GM21576 (cell line): ENCODE results near the gene PDK2.

Experiments used
- ATAC-seq: cut with Tn5 transposase; IDR thresholded peaks from one replicate; pipeline ENCODE4 v1.9.1; 2021; ENCODE audit warnings: mild to moderate bottlenecking, moderate library complexity; ENCODE audit not compliant: unreplicated experiment

PDK2 gene

DNA sequence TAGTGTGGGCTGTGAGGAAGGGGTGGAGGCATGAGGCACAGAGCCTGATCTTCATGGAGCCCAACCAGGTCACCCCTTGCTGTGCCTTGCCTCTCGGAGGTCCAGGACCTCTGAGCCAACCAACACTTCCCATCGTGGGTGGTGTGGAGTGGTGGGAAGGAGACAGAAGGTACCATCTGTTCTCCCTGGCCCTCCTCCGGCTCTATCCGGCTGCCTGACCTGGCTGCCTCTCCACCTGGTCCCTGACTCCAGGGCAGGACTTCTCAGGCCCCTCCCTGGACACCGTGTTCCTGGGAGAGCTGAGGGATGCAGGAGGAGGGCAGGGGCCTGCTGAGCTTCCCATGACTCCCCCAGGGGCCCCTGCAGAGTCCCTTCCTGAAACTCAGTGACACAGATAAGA, 3.9 kb downstream of the PDK2 start:
- ATAC-seq: no peak

DNA sequence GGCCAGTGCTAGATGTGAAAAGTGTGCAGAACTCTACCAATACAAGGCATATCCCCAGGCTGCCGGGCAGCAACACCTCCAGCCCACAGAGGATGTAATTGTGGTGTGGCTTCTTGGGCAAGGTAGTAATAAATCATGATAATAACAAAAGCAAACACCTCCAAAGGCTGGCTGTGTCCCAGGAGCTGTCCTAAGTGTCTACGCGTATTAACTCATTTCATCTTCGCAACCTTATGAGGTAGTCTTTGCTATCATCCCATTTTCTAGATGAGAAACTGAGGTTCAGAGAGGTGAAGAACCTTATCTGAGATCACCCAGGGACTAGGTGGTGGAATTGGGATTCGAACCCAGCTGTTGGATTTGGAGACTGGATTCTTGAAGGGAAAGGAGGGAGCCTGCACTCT, 5.3 kb downstream of the PDK2 start:
- no peak for ATAC-seq

DNA sequence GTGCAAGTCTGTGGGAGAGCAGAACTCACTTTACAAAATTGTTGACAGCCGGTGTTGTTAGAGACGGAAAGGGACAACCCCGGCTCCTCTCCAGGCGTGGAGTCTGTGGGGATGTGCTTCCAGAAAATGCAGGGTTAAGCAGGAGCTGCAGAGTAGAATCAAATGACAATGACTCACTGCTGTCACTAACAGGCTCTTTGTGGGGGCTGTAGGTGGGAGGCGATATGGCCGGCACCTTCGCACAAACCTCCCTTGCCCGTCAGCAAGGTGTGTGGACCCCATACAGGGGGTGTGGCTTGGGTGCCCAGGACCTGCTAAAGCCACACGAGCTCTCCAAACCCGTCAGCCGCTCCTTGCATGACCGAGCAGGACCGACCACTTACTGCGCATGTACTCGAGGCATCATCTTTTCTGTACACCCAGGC, 5.8 kb downstream of the PDK2 start:
- no peak for ATAC-seq

DNA sequence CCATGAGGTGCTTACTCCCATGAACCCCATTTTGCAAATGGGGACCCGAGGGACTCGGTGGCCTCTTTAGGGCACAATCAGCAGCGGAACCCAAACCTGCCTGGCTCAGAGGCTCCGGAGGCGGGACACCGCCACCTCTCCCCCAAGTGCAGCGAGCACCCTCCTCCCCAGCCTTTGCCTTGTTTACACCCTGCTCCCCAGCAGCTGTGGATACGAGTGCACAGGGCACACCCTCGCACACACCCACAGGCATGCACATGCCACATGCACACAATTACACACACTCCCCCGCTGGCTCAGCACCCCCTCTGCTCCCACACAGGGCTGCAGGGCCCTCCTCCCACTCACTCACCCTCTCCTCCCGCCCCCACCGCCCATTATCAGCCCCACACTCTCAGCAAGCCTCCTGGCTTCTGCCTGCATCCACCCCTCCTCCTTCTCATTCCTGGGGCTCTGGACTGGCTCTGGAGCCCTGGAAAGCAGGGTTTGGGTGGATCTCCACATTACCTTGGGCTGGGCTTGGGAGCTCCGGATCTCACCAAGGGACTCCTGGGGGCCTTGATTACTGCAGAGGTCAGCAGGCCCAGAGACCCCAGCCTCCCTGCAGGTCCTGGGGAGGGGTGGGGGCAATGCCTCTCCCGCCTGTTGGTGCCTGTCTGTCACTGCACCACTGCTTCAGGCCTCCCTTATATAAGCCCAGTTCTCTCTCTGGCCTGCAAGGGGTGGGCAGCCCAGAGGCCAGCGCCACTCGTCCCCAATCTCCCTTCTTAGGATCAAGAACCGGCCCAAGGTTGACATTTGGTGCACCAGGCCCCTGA, 6.4 kb downstream of the PDK2 start:
- no peak for ATAC-seq

DNA sequence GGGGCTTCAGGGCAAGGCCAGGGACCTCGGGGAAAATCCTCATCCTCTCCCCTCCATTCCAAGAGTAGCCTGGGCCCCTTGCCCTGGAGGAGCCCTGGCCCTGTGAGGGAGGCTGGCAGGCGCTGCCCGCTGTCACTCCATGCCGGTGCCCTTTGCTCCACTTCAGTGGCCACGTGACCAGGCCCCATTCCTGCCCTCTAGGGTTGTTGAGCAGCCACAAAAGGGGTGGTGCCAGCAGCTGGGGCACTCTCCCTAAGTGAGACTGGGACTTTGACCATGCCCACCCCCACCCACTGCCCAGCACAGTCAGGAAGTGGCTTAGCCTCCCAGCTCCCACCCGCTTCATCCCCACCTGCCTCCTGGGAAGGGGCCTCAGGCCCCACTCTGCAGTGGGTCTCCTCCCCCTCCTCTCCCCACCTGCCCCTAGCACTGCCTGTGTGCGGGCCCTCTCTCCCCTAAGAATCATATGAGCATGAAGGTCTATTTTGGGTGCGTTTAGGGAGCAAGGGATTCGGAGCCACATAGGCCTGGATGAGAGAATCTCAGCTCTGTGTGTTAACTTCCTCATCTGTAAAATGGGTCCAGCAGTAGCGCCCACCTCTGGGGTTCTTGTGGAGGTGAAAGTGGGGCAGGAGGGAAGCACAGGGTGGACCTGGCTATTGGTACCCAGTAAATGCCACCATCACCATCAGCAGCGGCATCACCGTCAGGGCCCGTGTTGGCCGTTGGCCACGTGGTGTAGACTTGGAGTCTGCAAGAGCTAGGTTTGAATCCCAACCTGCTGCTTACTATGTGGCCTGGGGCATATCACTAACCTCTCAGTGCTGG, 7.2 kb downstream of the PDK2 start:
- no peak for ATAC-seq

DNA sequence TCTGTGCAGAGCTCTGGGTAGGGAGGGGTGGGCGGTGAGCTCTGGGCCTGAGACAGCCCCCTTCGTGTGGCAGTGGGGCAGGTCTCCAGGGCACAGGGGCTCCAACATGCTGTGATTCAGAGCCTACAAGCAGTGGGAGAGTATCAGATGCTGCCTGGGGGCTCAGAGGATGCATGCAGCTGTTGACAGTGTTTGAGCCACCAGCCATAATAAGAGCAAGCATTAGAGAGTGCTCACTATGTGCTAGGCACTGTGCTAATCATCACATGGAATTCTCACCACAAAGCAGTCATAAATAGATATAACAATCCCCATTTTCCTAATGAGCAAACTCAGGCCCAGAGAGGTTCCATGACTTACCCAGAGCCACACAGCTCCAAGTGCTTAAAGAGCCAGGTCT, 8.1 kb downstream of the PDK2 start:
- no peak for ATAC-seq

DNA sequence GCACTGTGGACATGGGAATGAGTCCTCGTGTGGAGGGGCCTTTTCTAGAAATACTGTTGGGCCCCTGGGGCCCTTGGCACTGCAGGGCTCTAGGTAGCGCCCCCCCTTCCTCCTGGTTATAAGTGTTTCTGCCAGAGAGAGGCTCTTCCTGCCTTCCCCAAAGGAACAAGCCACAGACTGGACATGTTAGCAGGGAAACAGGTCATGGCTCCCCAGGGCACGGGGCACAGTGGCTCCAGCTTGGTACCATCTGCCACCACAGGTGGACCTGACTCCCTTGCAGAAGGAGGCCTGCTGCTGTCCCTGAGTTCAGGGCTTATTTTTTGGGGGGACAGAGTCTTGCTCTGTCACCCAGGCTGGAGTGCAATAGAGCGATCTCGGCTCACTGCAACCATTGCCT, 8.8 kb downstream of the PDK2 start:
- no peak for ATAC-seq

DNA sequence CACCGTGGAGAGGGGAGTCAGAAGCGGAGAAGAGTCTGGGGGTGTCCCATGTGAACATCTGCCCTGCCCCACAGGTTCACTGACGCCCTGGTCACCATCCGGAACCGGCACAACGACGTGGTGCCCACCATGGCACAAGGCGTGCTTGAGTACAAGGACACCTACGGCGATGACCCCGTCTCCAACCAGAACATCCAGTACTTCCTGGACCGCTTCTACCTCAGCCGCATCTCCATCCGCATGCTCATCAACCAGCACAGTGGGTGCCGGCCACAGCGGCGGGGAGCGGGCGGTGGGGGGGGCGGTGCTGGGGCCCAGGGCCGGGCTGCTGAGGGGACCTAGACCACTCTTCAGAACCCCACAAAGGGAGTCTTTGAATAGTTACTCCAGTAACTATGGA, 10.7 kb downstream of the PDK2 start:
- ATAC-seq: no peak

DNA sequence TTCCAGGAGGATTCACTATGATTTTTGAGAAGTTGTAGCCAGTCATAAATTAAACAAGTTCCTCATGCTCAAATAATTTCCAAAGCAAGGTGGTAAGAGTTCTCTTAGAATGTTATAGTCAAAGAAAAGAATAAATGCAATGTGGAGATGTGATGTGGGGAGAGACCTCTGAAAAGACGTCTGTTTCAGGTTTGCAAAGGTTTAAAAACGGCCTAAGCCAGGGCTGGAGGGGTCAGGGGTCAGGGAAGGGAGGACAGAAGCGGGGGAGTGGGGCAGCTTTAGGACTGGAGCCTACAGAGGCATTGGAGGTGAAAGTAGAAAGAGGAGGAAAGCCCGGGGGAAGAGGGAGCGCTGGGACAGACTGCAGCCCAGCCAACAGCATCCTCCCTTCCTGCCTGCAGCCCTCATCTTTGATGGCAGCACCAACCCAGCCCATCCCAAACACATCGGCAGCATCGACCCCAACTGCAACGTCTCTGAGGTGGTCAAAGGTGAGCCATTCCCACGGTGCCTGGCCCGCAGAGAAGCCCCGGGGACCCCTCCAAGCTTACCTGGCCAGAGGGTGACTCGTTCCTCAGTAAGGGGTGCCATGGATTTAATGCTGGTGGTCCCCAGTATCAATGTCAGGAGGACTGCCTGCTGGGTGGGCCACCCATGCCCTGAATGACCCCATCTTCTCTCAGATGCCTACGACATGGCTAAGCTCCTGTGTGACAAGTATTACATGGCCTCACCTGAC, 11.4 kb downstream of the PDK2 start:
- no peak for ATAC-seq

DNA sequence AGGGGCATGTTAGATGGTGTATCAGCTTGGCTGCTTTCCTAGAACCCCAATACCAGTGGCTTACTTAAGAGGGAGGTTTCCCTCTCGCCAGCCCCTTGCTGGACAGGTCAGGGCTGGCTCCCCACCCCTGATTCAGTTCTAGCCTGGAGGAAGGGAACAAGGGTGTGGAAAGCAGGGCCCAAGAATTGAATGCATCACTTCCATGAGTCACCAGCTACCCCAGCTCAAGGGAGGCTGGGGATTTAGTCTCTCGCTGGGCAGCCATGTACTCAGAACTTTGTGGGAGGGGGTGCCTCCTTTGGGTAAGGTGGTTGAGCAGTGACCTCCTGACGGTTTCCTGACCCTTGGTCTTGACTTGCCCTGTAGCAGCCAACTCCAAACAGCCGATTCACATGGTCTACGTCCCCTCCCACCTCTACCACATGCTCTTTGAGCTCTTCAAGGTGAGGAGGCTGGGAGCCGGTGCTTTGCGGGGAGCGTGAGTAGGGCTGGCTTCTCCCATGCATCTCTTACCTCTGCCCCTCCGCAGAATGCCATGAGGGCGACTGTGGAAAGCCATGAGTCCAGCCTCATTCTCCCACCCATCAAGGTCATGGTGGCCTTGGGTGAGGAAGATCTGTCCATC, 12.8 kb downstream of the PDK2 start:
- ATAC-seq: no peak

DNA sequence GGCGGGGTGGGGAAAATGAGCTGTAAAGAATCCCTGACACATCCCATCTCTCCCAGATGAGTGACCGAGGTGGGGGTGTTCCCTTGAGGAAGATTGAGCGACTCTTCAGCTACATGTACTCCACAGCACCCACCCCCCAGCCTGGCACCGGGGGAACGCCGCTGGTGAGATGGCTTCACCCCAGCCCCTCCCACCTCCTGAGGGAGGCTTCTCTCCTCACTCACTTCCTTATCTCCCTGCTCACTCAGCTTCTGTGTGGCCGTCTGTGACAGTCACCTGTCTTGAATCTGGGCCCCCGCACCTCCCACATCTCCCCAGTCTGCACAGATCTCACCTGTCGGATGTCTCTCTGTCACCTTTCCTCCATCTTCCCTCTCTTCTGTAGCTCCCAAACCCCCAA, 13.4 kb downstream of the PDK2 start:
- no peak for ATAC-seq

DNA sequence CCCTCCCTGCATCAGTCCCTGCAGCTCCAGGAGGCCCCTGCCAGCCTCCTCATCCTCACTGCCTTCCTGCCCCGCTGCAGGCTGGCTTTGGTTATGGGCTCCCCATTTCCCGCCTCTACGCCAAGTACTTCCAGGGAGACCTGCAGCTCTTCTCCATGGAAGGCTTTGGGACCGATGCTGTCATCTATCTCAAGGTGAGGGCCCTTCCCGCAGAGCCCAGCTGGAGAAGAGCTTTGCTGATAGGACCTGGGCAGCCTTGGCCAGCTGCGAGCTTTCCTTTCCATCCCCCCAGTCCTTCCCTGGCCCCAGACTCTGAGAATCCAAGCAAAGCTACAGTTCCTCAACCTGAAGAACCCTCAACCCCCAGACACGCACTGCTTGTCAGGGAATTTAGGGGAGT, 14.1 kb downstream of the PDK2 start:
- ATAC-seq: no peak

DNA sequence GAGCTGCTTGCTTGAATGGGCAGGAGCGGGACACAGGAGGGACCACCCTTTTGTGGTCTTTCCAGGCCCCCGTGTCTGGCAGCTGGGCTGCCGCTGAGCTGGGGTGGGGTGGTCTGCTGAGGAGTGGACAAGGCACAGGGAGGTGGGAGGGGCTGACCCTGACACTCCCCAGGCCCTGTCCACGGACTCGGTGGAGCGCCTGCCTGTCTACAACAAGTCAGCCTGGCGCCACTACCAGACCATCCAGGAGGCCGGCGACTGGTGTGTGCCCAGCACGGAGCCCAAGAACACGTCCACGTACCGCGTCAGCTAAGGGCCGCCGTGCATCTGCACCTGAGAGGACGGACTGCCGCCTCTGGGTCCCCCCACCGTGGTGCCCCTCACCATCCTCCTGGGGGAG, 14.6 kb downstream of the PDK2 start:
- ATAC-seq: no peak

DNA sequence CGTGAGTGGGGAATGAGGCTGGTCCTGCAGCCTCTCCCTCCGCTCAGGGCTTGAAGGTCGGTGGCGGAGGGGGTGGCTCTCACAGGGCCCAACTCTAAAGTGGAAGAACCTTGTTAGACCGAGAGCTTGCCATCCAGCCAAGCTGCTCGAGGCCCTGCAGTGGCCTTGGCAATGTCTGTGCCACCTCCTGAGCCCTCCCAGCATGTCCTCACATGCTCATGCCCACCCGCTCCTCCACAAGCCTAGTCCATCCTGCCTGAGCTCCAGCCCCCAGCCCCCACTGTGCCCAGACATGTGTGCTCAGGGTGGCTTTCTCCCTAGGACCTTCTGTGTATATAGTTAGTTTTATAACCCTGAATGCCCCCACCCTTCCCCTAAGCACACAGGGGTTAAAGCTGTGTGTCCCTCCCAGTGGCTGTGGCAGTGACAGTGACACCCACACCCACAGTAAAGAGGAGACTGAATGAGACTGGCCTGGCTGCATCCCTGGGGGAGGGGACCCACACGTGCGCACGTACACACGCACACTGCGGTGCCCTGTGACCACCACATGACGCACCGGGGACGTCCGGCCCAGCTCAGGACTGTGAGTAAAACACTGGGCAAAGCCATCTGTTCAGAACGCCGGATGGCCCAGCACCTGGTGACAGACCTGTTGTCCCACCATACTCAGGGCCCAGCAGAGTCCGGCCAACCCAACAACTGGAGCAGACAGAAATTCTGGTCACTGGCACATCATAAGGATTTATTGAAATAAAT, 15.6 kb downstream of the PDK2 start:
- ATAC-seq: no peak

DNA sequence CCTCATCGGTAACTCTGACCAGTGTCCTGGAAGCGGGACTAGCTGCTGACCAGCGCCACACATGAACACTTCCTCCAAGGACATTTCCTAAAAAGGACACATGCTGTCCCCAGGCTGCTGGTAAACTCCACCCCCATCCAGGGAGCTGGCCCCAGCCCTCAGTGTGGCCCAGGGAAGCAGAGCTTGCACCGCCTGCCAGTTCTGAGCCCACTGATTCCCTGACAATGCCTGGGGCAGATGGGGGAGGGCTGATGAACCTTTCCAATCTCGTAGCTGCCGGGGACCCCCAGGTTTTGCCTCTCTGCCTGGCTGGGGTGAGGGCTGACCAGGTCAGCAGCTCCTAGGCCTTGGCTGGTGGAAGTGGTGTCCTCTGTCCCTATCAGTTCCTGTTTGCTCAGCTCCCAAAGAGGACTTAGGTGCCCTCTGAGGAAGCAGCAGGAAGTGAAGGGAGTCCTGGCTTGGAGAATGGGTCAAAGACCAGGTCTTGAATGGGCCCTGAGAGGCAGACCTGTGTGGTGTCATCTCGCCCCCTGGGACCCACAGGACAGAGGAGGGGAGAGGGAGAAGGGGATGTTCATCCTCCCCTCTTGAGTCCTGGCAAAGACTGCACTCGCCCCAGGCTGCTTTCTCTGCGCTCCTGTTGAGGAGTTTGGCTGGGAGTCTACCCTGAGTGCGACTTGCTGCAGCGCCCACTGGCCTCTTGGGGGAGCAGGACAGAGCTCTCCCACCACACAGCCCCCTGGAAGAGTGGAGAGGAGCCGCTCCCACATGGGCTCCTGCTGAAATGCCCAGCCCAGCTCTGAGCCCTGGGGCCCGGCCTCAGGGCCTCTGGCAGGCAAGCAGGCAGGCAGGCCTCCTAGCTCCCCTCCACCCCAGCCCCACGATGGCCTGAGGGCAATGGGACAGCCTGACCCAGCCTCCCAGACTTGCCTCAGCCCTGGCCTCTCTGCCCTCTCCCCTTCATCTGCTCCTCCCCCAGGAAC, 16.8 kb downstream of the PDK2 start:
- ATAC-seq: no peak

DNA sequence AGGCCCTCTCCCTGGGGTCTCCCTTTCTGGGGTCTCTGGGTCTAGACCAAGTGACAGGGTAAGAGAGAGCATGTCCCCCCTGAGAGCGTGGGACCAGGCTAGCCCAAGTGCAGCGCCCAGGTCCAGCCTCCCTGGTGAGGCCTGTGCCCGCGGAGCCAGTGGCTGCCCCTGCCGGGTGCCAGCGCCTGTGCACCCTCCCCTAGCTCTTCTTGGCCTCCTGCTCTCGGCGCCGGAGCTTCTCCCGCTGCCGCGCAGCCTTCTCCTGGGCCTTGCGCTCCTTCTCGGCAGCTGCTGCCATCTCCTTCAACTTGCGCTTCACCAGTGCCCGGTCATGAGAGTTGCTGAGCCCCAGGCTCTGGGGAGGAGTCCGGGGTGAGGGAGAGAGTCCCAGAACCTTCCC, 17.5 kb downstream of the PDK2 start:
- no peak for ATAC-seq

DNA sequence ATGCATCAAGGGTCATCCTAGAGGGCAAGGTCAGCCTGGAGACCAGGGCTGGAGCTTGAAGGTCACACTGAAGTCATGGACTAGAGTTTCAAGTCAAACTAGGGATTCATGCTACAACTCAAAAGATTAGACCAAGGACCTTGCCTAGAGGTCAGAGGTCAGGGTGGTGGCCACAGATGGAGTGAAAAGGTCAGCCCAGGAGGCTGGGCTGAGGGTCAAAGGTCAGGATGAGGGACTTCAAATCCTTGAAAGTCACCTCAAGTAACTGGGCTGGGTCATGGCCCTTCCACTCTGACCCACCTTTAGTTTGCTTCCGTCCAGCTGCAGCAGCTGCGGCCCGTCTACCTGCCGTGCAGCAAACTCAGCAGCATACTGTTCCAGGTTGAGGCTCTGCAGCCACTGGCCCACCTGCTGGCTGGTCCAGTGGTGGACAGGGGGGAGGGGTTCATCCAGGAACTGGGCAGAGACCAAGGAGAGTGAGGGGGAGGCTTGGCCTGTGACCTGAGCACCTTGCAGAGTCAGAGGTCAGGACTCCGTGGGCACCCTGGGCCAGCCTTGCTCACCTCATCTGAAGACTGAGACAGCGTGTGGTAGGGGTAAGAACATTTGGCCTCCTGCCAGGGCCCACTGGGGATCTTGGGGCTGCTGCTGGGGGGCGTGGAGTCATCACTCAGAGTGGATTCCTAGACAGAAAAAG, 18.6 kb downstream of the PDK2 start:
- no peak for ATAC-seq

DNA sequence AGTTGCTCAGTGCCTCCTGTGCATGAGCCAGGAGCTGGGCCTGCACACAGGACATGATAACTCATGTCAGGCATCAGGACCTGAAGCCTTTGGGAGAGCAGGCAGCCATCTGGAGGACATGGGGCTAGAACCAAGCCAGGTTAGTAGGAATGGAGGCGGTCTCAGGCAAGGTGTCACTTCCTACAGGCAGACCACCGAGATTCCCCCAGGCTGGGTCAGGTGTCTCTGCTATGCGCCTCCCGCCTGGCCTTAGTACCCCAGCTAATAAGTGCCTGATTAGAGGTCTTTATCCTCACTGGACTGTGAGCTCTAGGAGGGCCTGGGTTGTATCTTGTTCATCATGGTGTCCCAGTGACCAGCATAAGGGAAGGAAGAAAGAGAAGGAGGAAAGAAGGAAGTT, 19.2 kb downstream of the PDK2 start:
- ATAC-seq: no peak
